Ammon's horn (tissue), 1 donor: Measurements from ENCODE around the gene SLC16A14.

Source experiments
- DNase-seq: peaks from one replicate; pipeline ENCODE4 v3.0.0-alpha.2; 2016; ENCODE audit warnings: low spot score

Gene SLC16A14

DNA sequence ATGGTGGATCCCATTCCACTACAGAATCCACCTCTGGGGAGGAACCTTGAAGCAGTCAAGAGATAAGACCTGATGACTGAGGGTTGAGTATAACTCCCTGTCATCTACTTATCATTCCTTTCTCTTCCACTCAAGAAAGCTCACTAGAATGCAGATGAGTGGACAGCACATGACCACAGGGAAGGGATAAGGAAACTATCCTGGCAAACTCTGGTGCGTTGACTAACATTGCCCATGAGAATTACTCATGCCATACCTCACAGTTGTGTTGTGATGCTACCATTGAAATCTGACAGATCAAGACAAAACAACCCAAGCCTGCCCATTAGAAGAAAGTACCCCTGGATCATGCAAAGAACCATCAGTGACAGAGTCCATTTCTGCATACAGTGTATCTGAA lies 26.5 kb downstream of the SLC16A14 start:
- no peak for DNase-seq

DNA sequence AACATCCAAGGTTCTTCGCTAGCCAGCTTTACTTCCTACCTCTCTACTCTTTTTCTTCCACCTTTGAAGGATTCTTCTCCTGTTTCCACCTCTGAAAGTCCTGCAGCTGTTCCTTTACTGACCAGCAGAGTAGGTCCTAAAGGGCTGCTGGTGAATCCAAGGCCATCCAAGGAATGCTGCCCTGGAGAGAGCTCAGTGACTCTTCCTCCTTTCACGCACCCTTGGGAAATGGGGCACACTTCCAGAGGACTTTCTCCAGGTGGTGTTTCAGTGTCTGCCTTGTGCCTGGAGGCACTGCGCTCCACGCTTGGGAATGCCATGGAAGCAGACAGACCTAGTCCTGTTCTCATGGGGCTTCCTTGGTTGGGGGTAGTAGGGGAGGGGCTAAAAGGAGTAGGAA lies 45.4 kb downstream of the SLC16A14 start:
- DNase-seq = no peak

DNA sequence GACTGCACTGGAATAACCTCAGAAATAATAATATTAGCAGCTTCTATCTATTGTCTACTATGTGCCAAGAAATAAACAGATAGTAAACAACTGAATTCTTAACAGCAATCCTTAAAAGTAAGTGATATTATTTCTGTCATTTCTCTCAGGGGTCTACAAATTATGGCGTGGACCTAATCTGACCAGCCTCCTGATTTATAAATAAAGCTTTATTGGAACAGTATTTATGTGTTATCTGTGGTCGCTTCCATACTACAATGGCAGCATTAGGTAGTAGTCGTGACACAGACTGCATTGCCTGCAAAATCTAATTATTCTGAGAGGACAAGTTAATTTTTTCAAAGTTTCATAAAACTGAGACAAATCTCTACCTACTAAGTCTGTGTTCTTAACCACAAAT lies 49.0 kb downstream of the SLC16A14 start:
- DNase-seq = no peak

DNA sequence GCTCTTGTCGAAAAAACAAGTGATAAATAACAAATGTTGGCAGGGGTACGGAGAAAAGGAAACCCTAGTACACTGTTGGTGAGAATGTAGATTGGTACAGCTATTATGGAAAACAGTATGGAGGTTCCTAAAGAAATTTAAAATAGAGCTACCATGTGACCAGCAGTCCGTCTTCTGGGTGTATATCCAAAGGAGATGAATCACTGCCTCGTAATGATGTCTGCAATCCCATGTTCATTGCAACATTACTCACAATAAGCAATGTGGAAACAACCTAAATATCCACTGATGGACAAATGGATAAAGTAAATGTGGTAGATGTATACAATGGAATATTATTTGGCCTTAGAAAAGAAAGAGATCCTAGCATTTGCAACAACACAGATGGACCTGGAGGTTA lies 50.6 kb downstream of the SLC16A14 start:
- DNase-seq = no peak

DNA sequence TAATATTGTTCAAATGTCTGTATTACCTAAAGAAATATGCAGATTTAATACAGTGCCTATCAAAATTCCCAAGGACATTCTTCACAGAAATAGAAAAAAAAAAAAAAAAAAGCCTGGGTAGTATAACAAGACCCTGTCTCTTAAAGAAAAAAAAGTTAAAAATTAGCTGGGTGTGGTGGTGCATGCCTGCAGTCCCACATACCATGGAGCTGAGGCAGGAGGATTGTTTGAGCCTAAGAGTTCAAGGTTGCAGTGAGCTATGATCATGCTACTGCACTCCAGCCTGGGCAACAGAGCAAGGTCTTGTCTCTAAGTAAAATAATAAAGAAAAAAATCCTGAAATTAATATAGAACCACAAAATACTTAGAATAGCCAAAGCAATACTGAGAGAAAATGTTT lies 51.9 kb downstream of the SLC16A14 start:
- DNase-seq = no peak

DNA sequence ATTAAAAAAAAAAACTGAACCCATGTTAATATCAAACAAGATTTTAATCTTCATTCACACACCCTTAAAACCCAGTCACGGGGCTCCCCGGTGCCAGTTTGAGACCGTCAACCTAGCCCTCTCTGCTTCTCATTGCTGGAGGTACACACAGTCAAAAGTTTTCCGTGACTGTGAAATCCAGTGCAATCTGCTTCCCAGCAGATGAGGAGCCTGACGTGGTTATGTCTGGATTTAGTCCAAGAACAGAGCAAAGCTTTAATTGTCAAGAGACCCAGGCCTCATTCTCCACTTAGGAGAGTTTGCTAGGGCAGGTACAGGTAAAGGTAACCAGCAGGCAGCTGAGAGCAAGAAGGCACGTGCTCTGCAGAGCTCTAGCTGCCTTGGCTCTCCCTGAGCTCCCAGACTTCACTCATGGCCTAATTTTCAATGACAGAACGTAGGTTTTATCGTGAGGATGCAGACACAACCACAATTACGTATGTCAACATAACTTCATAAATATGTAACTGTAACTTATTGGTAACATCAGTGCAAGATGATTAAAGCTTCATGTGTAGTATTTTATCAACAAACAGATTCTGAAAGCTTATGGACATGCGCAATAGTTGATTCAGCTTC lies 56.3 kb downstream of the SLC16A14 start:
- no peak for DNase-seq

DNA sequence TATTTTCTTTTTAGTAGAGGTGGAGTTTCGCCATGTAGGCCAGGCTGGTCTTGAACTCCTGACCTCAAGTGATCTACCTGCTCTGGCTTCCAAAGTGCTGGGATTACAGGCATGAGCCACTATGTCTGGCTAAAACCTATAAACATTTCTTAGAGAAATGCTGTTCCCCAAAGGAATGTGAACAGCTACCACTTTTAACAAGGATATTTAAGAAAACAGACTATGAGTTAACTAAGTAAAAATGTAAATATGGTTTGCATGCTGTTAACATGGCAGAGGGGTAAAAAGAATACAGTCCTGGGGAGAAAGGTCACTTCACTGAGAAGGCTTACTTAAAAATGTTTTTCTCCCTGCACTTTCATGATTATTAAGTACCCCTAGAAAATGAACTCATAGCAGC lies 57.1 kb downstream of the SLC16A14 start:
- no peak for DNase-seq

DNA sequence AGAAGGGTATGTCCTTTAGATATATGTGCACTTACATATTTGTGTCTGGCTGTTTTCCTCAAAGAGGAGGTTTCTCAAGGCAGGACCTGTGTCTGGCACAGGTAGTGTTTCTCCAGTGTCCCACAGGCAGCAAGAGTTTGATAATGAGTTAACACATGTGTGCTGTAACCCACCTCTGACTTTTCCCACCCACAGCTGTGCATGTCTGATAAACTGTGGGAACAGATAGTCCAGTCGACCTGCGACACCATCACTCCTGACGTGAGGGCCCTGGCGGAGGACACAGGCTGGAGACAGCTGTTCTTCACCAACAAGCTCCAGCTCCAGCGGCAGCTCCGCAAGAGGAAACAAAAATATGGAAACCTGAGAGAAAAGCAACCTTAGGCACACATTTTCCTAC lies 58.2 kb downstream of the SLC16A14 start:
- DNase-seq = no peak

DNA sequence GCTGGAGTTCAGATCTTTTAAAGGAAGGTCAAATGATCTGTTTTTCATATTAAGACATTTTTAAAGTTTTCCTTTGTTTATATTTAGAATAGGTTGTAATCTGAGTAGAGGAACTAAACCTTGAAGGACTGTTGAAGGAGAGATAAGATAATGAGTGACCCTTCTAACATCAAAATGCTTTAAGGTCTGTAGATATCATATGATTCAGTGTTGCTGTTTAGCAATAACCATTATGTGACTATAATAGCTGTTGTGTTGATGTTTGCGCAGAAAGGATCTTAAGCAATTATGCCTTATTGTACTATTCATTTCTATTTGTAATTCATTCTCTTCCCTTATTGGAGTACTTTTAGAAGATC lies 60.0 kb downstream of the SLC16A14 start:
- DNase-seq = no peak

DNA sequence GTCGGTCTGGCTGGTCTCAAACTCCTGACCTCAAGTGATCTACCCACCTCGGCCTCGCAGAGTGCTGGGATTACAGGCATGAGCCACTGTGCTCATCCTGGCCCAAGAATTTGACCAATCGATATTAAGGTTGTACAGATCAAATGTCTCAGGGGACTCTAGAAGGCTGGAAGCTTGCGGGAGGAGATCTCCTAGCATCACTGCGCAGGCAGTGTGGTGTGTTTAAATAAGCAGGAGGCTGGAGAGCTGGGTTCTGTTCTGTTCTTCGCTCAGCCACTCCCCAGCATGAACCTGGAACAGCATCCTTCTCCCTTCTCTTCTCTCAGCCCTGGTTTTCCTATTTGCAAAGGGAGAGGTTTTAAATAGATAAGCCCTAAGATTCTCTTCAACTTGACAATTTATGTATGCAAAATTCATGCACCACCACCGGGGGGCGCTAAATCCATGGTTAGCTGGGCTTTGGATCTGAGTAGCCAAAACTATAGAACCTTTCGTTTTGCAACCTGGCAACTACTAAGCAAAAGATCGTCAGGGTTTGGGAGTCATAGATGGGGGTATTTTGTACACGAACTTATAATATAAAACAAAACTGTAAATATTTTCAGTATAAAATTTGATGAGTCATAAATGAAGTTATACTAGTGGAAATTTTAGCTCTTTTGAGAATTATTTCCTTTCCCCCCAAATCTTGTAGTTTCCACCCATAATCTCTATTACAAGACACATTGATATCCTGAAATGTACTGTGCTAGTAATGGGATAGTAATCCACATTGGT lies 60.6 kb downstream of the SLC16A14 start:
- DNase-seq = peak; percentile 75

DNA sequence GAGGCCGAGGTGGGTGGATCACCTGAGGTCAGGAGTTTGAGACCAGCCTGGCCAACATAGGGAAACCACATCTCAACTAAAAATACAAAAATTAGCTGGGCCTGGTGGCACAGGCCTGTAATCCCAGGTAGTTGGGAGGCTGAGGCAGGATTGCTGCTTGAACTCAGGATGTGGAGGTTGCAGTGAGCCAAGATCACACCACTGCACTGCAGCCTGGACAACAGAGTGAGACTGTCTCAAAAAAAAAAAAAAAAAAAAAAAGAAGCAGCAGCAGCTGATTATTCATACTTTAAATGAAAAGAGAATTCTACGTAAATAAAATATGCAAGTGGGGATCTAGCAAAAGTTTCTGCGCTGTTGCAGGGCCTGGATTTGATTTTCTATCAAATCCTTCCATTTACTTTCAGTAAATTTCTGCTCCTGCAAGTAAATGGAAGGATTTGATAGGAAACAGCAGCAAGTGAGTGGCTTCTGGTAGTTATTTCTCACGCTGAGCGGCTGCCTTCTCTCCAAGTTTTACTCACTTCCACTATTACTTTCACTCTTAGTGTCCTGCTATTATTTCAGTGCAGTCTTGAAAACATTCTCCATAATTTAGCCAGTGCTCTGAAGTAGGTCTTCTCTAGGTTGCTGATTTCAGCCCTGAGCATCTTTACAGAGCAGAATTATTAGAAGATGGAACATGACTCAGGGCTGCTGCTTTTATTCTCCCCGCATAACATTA lies 68.4 kb downstream of the SLC16A14 start:
- peak; percentile 29 for DNase-seq

DNA sequence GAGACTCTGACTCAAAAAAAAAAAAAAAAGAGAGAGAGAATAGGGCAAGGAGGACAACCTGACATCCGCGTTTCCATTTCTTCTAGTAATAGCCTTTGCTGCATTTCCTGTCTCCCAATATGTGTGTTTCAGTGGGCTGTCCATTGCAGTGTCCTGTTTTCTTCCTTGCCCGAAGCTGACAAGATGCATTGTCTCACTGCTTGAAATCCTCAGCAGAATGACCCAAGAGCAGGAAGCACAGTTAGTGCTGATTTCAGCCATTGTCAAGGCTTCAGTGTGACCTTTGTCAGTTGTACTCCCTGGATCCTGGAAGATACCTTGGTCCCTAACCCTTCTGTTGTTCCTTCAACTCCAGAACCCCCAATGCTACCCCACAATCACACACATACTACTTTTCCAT lies 71.2 kb downstream of the SLC16A14 start:
- no peak for DNase-seq

DNA sequence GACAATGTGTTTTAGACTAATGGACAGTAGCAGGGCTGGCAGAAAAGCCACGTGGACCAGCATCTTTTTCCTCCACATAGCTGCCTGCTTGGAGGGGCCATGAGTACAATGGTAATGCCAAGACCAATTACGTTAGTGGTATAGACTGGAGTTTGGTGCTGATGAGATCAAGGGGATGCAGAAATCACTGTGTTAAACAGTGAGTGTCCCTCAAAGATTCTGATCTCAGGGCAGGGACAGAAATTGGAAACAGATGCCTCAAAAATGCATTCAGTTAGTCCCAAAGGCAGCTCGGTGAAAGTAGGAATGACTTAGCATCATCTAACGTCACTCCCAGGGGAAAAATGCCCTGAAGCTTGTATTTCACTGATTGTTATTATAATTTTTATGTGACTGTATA lies 72.4 kb downstream of the SLC16A14 start:
- no peak for DNase-seq

DNA sequence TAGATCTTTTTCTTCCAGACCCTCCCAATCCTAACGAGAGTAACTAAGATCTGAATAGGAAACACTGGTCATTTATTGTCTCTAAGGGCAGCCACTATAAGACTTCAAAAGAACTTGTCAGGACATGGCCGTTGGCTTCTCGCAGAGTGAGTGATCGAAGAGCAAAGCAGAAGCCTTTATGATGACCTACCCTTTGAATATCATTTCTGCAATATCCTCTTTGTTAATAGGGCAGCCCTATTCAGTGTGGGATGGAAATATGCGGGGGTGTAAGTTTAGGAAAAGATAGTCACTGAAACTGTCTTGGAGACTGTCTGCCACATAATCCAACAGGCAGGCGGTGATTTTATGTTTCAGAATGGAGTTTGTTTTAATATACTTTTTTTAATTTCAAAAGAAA lies 75.5 kb downstream of the SLC16A14 start:
- DNase-seq = no peak
